Breast epithelium (tissue), 4 donors: ENCODE measurements around the gene TPSAB1. TPM values are rescaled to one million over a fixed set of nuclear protein-coding genes. Genes with fewer than 3 reads are reported as not detected.

ENCODE experiments used
- DNase-seq, 2 donors: peaks; one replicate each; pipeline ENCODE4 v3.0.0-alpha.2; 2019; ENCODE audit warnings: low spot score in 2 of 2
- H3K27ac ChIP-seq, 2 donors: fragments of 200-600 bp; sonication (generic) in 1 of 2; one replicate each; pipeline ENCODE4 v1.5.1; 2016 to 2019; ENCODE audit warnings: mild to moderate bottlenecking in 1 of 2
- H3K27me3 ChIP-seq, 2 donors: fragments of 200-600 bp; sonication (generic) in 1 of 2; one replicate each; pipeline versions ENCODE4 v1.5.1 to v1.6.0; 2017 to 2019; ENCODE audit warnings: control low read depth in 1 of 2, mild to moderate bottlenecking in 1 of 2
- H3K36me3 ChIP-seq: fragments of 200-600 bp; one replicate; pipeline ENCODE4 v1.5.1; 2019
- H3K4me1 ChIP-seq, 2 donors: fragments of 200-600 bp; sonication (generic); one replicate each; pipeline ENCODE4 v1.5.1; 2016 to 2019; ENCODE audit warnings: control low read depth in 1 of 2
- H3K4me3 ChIP-seq, 3 donors: fragments of 200-600 bp; sonication (generic); 1 replicate in 2 of 3; 2 replicates in 1 of 3; pipeline ENCODE4 v1.5.1; 2016 to 2019; ENCODE audit warnings: mild to moderate bottlenecking in 3 of 3, moderate library complexity in 2 of 3
- H3K9me3 ChIP-seq, 2 donors: fragments of 200-600 bp; sonication (generic) in 1 of 2; one replicate each; pipeline ENCODE4 v1.5.1; 2016 to 2019; ENCODE audit warnings: control low read depth in 1 of 2
- CTCF ChIP-seq, 3 donors: fragments of 450-650 bp; IDR thresholded peaks; one replicate each; pipeline ENCODE4 v1.5.1; 2016 to 2017; ENCODE audit warnings: antibody characterized with exemption in 3 of 3, mild to moderate bottlenecking in 3 of 3, moderate library complexity in 3 of 3
- POLR2A ChIP-seq: fragments of 450-650 bp; IDR thresholded peaks from one replicate; pipeline ENCODE4 v1.6.1; 2016; ENCODE audit warnings: antibody characterized with exemption, mild to moderate bottlenecking, moderate library complexity
- POLR2AphosphoS5 ChIP-seq, 3 donors: sonication (generic); formaldehyde crosslinking; IDR thresholded peaks; one replicate each; pipeline ENCODE4 v1.6.1; 2017; ENCODE audit warnings: antibody characterized with exemption in 3 of 3
- intact Hi-C: fragments of 100-400 bp; cut with DNase I; formaldehyde crosslinking; loops from one replicate; pipeline ENCODE4 v1.15.1; 2023; ENCODE audit warnings: low total_unique reads
- total RNA-seq, 3 donors: library from RNA; depleted of rRNA; stranded (reverse); fragments of >200 nt; gene quantifications; one replicate each; pipeline ENCODE4 v1.1.0, GENCODE V29; 2016

TPSAB1 gene
- total RNA-seq, 3 donors from 2014 or later = 5.9 to 156 (median 19.8) TPM

GRCh38 chr16:1215574-1216295, 24.8 kb upstream of the TPSAB1 start:
- TF ChIP-seq POLR2A (no peak), POLR2AphosphoS5 (IDR thresholded peaks at IDR 0.05) (no peak), CTCF (IDR thresholded peaks at IDR 0.05) (no peak)
- Histone ChIP-seq H3K4me1 (no peaks in the 10 kb centered on the region), H3K27ac (no peak overlapping the region), H3K4me3 (no peak overlapping the region), H3K9me3 (no peaks in the 10 kb centered on the region), H3K36me3 (no peaks in the 10 kb centered on the region), H3K27me3 (peaks cover 0 to 85% of the 10 kb centered on the region in 2 donors)
- DNase-seq = no peak
- intact Hi-C loops = no loop called here

- peaks cover 0 to 84% of the 10 kb centered on the region in 2 donors for H3K27me3 ChIP-seq
- TF ChIP-seq POLR2A (no peak), POLR2AphosphoS5 (IDR thresholded peaks at IDR 0.05) (no peak), CTCF (IDR thresholded peaks at IDR 0.05) (no peak)
- no peaks in the 10 kb centered on the region for H3K36me3 ChIP-seq
- H3K27ac ChIP-seq = no peak overlapping the region
- no peak for DNase-seq
- no peaks in the 10 kb centered on the region for H3K4me1 ChIP-seq
- H3K9me3 ChIP-seq = no peaks in the 10 kb centered on the region
- intact Hi-C loops = no loop called here
- no peak overlapping the region for H3K4me3 ChIP-seq
Observed at GRCh38 chr16:1216296-1216619, 24.2 kb upstream of the TPSAB1 start.

- Histone ChIP-seq H3K27ac (no peak overlapping the region), H3K4me3 (no peak overlapping the region), H3K9me3 (no peaks in the 10 kb centered on the region), H3K4me1 (no peaks in the 10 kb centered on the region), H3K27me3 (peaks cover 0 to 81% of the 10 kb centered on the region in 2 donors), H3K36me3 (no peaks in the 10 kb centered on the region)
- DNase-seq = no peak
- intact Hi-C loops = no loop called here
- TF ChIP-seq POLR2A (no peak), CTCF (IDR thresholded peaks at IDR 0.05) (no peak), POLR2AphosphoS5 (IDR thresholded peaks at IDR 0.05) (no peak)
Observed at GRCh38 chr16:1216681-1217400, 23.7 kb upstream of the TPSAB1 start.

GRCh38 chr16:1217526-1217925, 23.0 kb upstream of the TPSAB1 start:
- H3K4me1 ChIP-seq = no peaks in the 10 kb centered on the region
- TF ChIP-seq POLR2AphosphoS5 (IDR thresholded peaks at IDR 0.05) (no peak), CTCF (IDR thresholded peaks at IDR 0.05) (no peak), POLR2A (no peak)
- no peaks in the 10 kb centered on the region for H3K36me3 ChIP-seq
- no peaks in the 10 kb centered on the region for H3K9me3 ChIP-seq
- H3K4me3 ChIP-seq = no peak overlapping the region
- no peak overlapping the region for H3K27ac ChIP-seq
- H3K27me3 ChIP-seq = peaks cover 0 to 81% of the 10 kb centered on the region in 2 donors
- DNase-seq = no peak
- intact Hi-C loops = no loop called here
